Activated B cell treated with CpG ODN at 0.5 μM for 24 hours (primary cell): ENCODE measurements around the gene MTPN. TPM values are rescaled to one million over a fixed set of nuclear protein-coding genes. Genes with fewer than 3 reads are reported as not detected.

Experiments used
- total RNA-seq: library from RNA; stranded (reverse); gene quantifications from 2 replicates; pipeline ENCODE4 v1.2.3, GENCODE V29; 2022

MTPN gene
- total RNA-seq, 1 donor from 2014 or later = 137 TPM

Other genes starting within 250 kb of the MTPN start
- not detected in 2 replicates for gene SLC13A4, start 249.2 kb downstream of the MTPN start, total RNA-seq
- gene FAM180A, start 228.5 kb downstream of the MTPN start, total RNA-seq = not detected in 2 replicates